CD8-positive, alpha-beta memory T cell (primary cell): ENCODE data around the gene INPP5E. TPM values are rescaled to one million over a fixed set of nuclear protein-coding genes. Genes with fewer than 3 reads are reported as not detected.

Experiments used
- CTCF ChIA-PET: fragments of 350-600 bp; sonication (Branson Sonifier 250); formaldehyde crosslinking; loops from one replicate; lab custom pipeline; 2021; ENCODE audit warnings: antibody characterized with exemption; lab: Charles Lee
- POLR2A ChIA-PET: fragments of 350-600 bp; sonication (Branson Sonifier 250); formaldehyde crosslinking; loops from one replicate; lab custom pipeline; 2021; ENCODE audit warnings: antibody characterized with exemption; lab: Charles Lee
- DNase-seq, 5 donors: peaks; one replicate each; pipeline versions ENCODE4 v3.0.0 to v3.0.0-alpha.2; 2020 to 2022; ENCODE audit warnings: mixed read lengths in 1 of 5
- H3K27ac ChIP-seq: one replicate; pipeline ENCODE4 v1.7.0; 2013; ENCODE audit warnings: low read depth, mild to moderate bottlenecking, low read length, moderate library complexity
- H3K27me3 ChIP-seq: 2 replicates; pipeline ENCODE4 v1.7.0; 2013; ENCODE audit warnings: low read length, mild to moderate bottlenecking; ENCODE audit not compliant: insufficient read depth, poor library complexity, severe bottlenecking
- H3K36me3 ChIP-seq: 2 replicates; pipeline ENCODE4 v1.7.0; 2013; ENCODE audit warnings: mild to moderate bottlenecking, low read length, moderate library complexity; ENCODE audit not compliant: insufficient read depth
- H3K4me1 ChIP-seq: 2 replicates; pipeline ENCODE4 v1.7.0; 2013; ENCODE audit warnings: mild to moderate bottlenecking, low read length, moderate library complexity; ENCODE audit not compliant: insufficient read depth
- H3K4me3 ChIP-seq: 2 replicates; pipeline ENCODE4 v1.7.0; 2013; ENCODE audit warnings: mild to moderate bottlenecking, low read length
- H3K9me3 ChIP-seq: 2 replicates; pipeline ENCODE4 v1.7.0; 2013; ENCODE audit warnings: mild to moderate bottlenecking, low read length
- H3K27ac Mint-ChIP-seq, 8 donors: one replicate each; pipeline ENCODE4 v1.8.0; 2020 to 2021; ENCODE audit warnings: mixed read lengths in 8 of 8, mild to moderate bottlenecking in 6 of 8, inconsistent platforms in 3 of 8, moderate library complexity in 3 of 8
- H3K27me3 Mint-ChIP-seq, 2 donors: one replicate each; pipeline ENCODE4 v1.8.0; 2020 to 2021; ENCODE audit warnings: mixed read lengths in 2 of 2, mild to moderate bottlenecking in 1 of 2, moderate library complexity in 1 of 2
- H3K36me3 Mint-ChIP-seq, 3 donors: one replicate each; pipeline ENCODE4 v1.8.0; 2020 to 2021; ENCODE audit warnings: mixed read lengths in 3 of 3, inconsistent platforms in 1 of 3, mild to moderate bottlenecking in 1 of 3
- H3K4me1 Mint-ChIP-seq, 3 donors: one replicate each; pipeline ENCODE4 v1.8.0; 2020 to 2021; ENCODE audit warnings: mixed read lengths in 3 of 3, inconsistent platforms in 1 of 3, mild to moderate bottlenecking in 1 of 3
- H3K4me3 Mint-ChIP-seq, 7 donors: one replicate each; pipeline ENCODE4 v1.8.0; 2020 to 2021; ENCODE audit warnings: mixed read lengths in 7 of 7, mild to moderate bottlenecking in 6 of 7, moderate library complexity in 4 of 7, inconsistent platforms in 2 of 7
- H3K9me3 Mint-ChIP-seq, 5 donors: one replicate each; pipeline ENCODE4 v1.8.0; 2020 to 2022; ENCODE audit warnings: mixed read lengths in 5 of 5, mild to moderate bottlenecking in 3 of 5, moderate library complexity in 2 of 5, inconsistent platforms in 1 of 5
- polyA plus RNA-seq: library from polyadenylated mRNA; unstranded; fragments of 300-500 nt; fragmentation: Illumina TruSeq; gene quantifications from one replicate; pipeline ENCODE4 v1.2.3, GENCODE V29; 2021
- total RNA-seq, 2 experiments: library from RNA; stranded (reverse); gene quantifications; one replicate each; pipeline ENCODE4 v1.2.3, GENCODE V29; 2021

The INPP5E gene
- total and polyA plus RNA-seq, 3 experiments from 2014 or later = 5.3 to 19.2 (median 18.0) TPM

GRCh38 chr9:136474974-136475865, 35.6 kb upstream of the INPP5E start:
- Histone ChIP-seq H3K36me3 (peaks cover 63% of the 10 kb centered on the region), H3K4me1 (no peaks in the 10 kb centered on the region), H3K9me3 (no peaks in the 10 kb centered on the region), H3K27me3 (no peaks in the 10 kb centered on the region), H3K4me3 (no peak overlapping the region), H3K27ac (no peak overlapping the region)
- POLR2A ChIA-PET = no interaction called here
- no peak for DNase-seq
- Mint-ChIP-seq H3K36me3 (peaks cover 3 to 89% (median 6%) of the 10 kb centered on the region in 3 donors), H3K27ac (peak overlapping the region in 1 of 8 donors; percentile 46), H3K4me1 (peaks cover 16 to 28% (median 18%) of the 10 kb centered on the region in 3 donors), H3K27me3 (no peaks in the 10 kb centered on the region), H3K4me3 (no peak overlapping the region), H3K9me3 (no peaks in the 10 kb centered on the region)
- CTCF ChIA-PET = no interaction called here

DNA sequence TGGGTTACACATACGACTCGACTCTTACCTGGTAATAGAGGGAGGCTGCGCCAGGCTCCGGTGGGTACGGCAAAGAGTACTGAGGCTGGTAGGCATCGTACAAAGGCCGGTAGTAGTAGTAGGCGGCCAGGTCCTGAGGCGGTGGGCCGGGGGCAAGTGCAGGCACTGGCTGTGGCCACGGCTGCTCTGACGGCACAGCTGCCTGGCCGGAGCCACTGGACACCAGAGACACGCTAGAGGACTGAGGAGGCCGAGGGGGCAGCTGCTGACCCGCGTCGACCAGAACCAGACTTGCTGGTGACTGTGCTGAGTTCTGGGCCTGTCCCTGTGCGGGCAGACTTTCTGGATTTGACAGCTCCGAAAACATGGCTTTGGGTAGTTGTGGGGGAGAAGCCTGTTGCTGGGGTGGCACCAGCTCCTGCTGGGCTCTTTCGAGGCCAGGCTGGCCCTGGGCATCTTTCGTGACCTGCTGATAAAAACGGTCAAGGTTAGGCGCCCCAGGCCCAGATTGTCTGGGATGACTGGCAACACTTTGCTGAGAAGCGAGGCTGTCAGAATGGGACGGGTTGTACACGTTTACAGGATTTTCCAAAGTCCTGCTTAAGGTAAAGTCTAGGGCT, 34.5 kb upstream of the INPP5E start:
- Histone ChIP-seq H3K27ac (no peak overlapping the region), H3K4me1 (no peaks in the 10 kb centered on the region), H3K9me3 (no peaks in the 10 kb centered on the region), H3K4me3 (no peak overlapping the region), H3K36me3 (peaks cover 72% of the 10 kb centered on the region), H3K27me3 (no peaks in the 10 kb centered on the region)
- Mint-ChIP-seq H3K27ac (peak overlapping the region in 1 of 8 donors; percentile 63), H3K27me3 (no peaks in the 10 kb centered on the region), H3K4me3 (peak overlapping the region in 1 of 7 donors; percentile 36), H3K36me3 (peaks cover 3 to 93% (median 3%) of the 10 kb centered on the region in 3 donors), H3K4me1 (peaks cover 12 to 25% (median 12%) of the 10 kb centered on the region in 3 donors), H3K9me3 (no peaks in the 10 kb centered on the region)
- no peak for DNase-seq
- POLR2A ChIA-PET = no interaction called here
- CTCF ChIA-PET = no interaction called here

DNA sequence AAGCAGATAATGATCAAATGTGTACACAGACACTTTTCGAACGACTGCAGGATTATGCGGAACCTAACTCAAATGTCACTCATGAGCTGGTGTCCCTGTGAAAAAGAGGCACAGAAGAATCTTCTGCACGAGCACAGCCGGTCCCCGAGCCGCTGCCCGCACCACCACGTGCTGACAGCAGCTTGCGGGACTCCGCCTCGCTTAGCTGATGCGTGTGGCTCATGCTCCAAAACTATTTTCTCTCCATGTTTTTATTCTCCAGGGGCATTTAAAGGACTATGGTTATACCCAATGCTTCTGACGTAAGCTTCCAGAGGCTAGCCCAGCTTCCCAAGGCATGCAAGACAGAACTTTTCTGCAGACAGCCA, 33.7 kb upstream of the INPP5E start:
- POLR2A ChIA-PET = interaction anchor here (0.7 kb wide), 1 partner anchor 13 kb away, joined by 3 read pairs; no protein-coding TSS in a partner anchor
- Mint-ChIP-seq H3K27ac (peak overlapping the region in 1 of 8 donors; percentile 18), H3K4me3 (no peak overlapping the region), H3K9me3 (no peaks in the 10 kb centered on the region), H3K4me1 (peaks cover 5 to 17% (median 8%) of the 10 kb centered on the region in 3 donors), H3K27me3 (no peaks in the 10 kb centered on the region), H3K36me3 (peaks cover 3 to 94% (median 3%) of the 10 kb centered on the region in 3 donors)
- no peaks in the 10 kb centered on the region for H3K27me3 ChIP-seq
- no peaks in the 10 kb centered on the region for H3K9me3 ChIP-seq
- CTCF ChIA-PET = no interaction called here
- H3K4me3 ChIP-seq = no peak overlapping the region
- H3K27ac ChIP-seq = no peak overlapping the region
- H3K4me1 ChIP-seq = no peaks in the 10 kb centered on the region
- H3K36me3 ChIP-seq = peaks cover 80% of the 10 kb centered on the region
- no peak for DNase-seq

DNA sequence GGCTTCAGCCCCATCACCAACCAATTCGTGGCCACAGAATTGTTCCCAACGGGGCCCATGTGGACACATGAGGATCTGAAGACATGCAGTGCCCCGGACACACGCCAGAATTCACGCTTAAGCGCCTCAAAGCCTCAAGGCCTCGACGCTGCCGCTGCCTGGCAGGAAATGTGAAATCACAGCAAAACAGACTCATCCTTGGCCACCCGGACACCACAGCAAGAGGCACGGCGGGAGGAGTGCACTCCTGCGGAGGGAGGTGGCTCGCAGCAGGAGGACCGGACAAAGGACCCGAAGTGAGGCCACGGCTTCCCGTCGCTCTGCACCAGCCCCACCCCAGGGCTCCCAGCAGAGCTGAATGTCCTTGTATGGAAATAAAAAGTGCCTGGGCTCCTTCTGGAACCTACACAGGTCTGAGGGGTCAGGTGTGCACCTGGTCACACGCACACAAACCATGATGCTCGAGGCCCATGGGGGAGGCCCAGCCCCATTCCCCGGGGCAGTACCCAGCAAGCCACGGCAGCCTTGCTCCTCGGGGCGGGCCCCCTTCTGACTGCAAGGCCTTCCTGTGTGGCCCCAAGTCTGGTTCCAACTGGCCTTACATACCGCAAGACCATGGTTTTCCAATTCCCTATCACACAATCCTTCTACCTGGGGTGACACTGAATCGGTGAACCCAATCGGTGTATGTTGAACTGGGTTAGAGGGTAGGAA, 33.2 kb upstream of the INPP5E start:
- Histone ChIP-seq H3K27me3 (no peaks in the 10 kb centered on the region), H3K4me1 (no peaks in the 10 kb centered on the region), H3K4me3 (no peak overlapping the region), H3K9me3 (no peaks in the 10 kb centered on the region), H3K27ac (no peak overlapping the region), H3K36me3 (peaks cover 84% of the 10 kb centered on the region)
- Mint-ChIP-seq H3K36me3 (peaks cover 3 to 96% (median 3%) of the 10 kb centered on the region in 3 donors), H3K27ac (peak overlapping the region in 1 of 8 donors; percentile 18), H3K27me3 (no peaks in the 10 kb centered on the region), H3K4me1 (peaks cover 3 to 14% (median 6%) of the 10 kb centered on the region in 3 donors), H3K9me3 (no peaks in the 10 kb centered on the region), H3K4me3 (no peak overlapping the region)
- POLR2A ChIA-PET = interaction anchor here (0.7 kb wide), 1 partner anchor 12 kb away, joined by 3 read pairs; no protein-coding TSS in a partner anchor
- CTCF ChIA-PET = no interaction called here
- no peak for DNase-seq

DNA sequence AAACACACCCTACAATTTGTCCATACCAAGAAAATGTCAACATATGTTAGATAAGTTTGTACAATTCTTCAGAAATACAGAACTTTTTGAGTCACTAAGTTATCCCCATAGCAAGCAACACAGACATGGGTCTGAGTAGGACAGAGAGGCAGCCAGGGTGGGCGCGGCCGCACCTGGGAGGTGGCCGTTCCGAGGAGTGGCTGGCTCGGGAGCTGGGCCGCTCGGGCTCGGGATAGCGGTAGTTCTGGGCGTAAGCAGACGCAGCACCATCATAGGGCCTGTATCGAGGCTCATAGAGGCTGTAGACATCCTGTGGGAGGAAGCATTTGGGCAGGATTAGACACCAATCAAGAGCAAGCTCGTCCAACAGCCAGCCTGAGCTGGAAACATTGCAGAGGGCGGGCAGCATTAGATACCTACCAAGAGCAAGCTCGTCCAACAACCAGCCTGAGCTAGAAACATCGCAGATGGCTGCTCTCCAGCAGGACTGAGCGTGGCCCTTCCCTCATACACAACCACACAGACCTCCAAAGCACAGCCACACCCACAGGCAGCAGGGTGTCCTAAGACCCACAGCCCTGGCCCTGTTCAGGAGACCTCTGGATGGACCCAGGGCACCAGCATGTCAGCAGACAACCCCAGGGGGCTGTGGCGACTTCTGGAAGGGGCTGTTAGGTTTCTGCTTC, 32.3 kb upstream of the INPP5E start:
- H3K9me3 Mint-ChIP-seq = no peaks in the 10 kb centered on the region
- Histone ChIP-seq H3K4me3 (no peak overlapping the region), H3K27me3 (no peaks in the 10 kb centered on the region), H3K36me3 (peaks cover 91% of the 10 kb centered on the region), H3K27ac (no peak overlapping the region), H3K4me1 (no peaks in the 10 kb centered on the region), H3K9me3 (no peaks in the 10 kb centered on the region)
- CTCF ChIA-PET = interaction anchor here (1.3 kb wide), 1 partner anchor 11 kb away, joined by 3 read pairs; no protein-coding TSS in a partner anchor
- peak overlapping the region in 1 of 8 donors; percentile 26 for H3K27ac Mint-ChIP-seq
- peaks cover 0 to 10% (median 2%) of the 10 kb centered on the region in 3 donors for H3K4me1 Mint-ChIP-seq
- POLR2A ChIA-PET = interaction anchor here (0.6 kb wide), 1 partner anchor 71 kb away, joined by 3 read pairs; no protein-coding TSS in a partner anchor
- H3K4me3 Mint-ChIP-seq = no peak overlapping the region
- H3K27me3 Mint-ChIP-seq = no peaks in the 10 kb centered on the region
- peaks cover 3 to 94% (median 4%) of the 10 kb centered on the region in 3 donors for H3K36me3 Mint-ChIP-seq
- DNase-seq = no peak

DNA sequence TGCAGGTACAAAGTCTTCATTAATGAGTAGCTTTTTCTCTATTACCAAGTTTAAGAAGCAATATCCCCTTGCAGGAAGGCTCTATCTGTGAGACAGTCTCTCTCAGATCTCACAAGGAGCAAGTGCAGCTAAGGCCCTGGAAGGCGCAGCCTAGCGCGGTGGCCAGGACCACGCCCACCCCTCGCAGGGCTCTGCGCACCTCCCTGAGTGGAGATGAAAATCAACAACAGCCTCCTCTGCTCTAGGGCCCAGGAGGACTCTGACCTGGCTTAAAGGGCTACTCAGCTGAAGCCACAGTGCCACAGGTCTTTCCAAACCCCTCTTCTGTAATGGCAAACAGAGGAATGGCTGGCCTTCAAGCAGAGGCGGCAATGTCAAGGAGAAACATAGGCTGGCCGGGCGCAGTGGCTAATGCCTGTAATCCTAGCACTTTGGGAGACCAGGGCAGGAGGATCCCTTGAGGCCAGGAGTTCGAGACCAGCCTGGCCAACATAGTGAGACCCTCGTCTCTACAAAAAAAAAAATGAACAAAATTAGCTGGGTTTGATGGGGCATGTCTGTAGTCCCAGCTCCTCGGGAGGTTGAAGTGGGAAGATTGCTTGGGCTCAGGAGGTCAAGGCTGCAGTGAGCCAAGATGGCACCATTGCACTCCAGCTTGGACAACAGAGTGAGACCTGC, 31.3 kb upstream of the INPP5E start:
- POLR2A ChIA-PET = interaction anchor here (0.6 kb wide), 1 partner anchor 70 kb away, joined by 3 read pairs; no protein-coding TSS in a partner anchor
- Mint-ChIP-seq H3K36me3 (peaks cover 3 to 94% (median 8%) of the 10 kb centered on the region in 3 donors), H3K27me3 (no peaks in the 10 kb centered on the region)

GRCh38 chr9:136470356-136470755, 30.7 kb upstream of the INPP5E start:
- Mint-ChIP-seq H3K27me3 (no peaks in the 10 kb centered on the region), H3K27ac (peak overlapping the region in 2 of 8 donors; percentile 72 to 79), H3K4me3 (no peak overlapping the region), H3K4me1 (peaks cover 0 to 10% (median 2%) of the 10 kb centered on the region in 3 donors), H3K36me3 (peaks cover 0 to 94% (median 5%) of the 10 kb centered on the region in 3 donors), H3K9me3 (no peaks in the 10 kb centered on the region)
- no peak overlapping the region for H3K4me3 ChIP-seq
- H3K9me3 ChIP-seq = no peaks in the 10 kb centered on the region
- DNase-seq = no peak
- no peaks in the 10 kb centered on the region for H3K4me1 ChIP-seq
- ChIA-PET CTCF (interaction anchor here (0.7 to 1.5 kb wide), 2 partner anchors 13 to 30 kb away, joined by 3 to 4 read pairs; no protein-coding TSS in a partner anchor), POLR2A (no interaction called here)
- H3K27me3 ChIP-seq = no peaks in the 10 kb centered on the region
- H3K36me3 ChIP-seq = peaks cover 92% of the 10 kb centered on the region
- no peak overlapping the region for H3K27ac ChIP-seq

More for the DNA sequence above, 31.3 kb upstream of the INPP5E start:
- Histone ChIP-seq H3K9me3 (no peaks in the 10 kb centered on the region), H3K27me3 (no peaks in the 10 kb centered on the region), H3K4me3 (no peak overlapping the region), H3K36me3 (peaks cover 92% of the 10 kb centered on the region), H3K4me1 (no peaks in the 10 kb centered on the region), H3K27ac (no peak overlapping the region)
- no peak overlapping the region for H3K4me3 Mint-ChIP-seq
- no peak overlapping the region for H3K27ac Mint-ChIP-seq
- DNase-seq = no peak
- no peaks in the 10 kb centered on the region for H3K9me3 Mint-ChIP-seq
- CTCF ChIA-PET = interaction anchor here (0.7 to 1.5 kb wide), 3 partner anchors 10 to 31 kb away, joined by 3 to 4 read pairs (median 3); no protein-coding TSS in a partner anchor
- peaks cover 0 to 10% (median 2%) of the 10 kb centered on the region in 3 donors for H3K4me1 Mint-ChIP-seq
